ENCODE measurements around the gene DGKD.

- no peak for TF ChIP-seq GATA3 (IDR thresholded peaks at IDR 0.05; ENCODE audit: low read depth, low read length)
- TF ChIP-seq GATA2 (IDR thresholded peaks at IDR 0.05; ENCODE audit: low read depth, low read length), result no peak
Measured at GRCh38 chr2:233428008-233428407, 73.7 kb downstream of the DGKD start.

Measured in SH-SY5Y (cell line).